SIG-M5 treated with dmso at 0.1 percent for 504 hours (cell line): ENCODE data around the gene MAMSTR.

Experiments used
- DNase-seq: peaks from one replicate; lab custom pipeline; 2025; ENCODE audit not compliant: unreplicated experiment; lab: John Stamatoyannopoulos, UW

The MAMSTR gene

GRCh38 chr19:48668332-48668731 is 51.2 kb downstream of the MAMSTR start:
- DNase-seq = no peak

DNA sequence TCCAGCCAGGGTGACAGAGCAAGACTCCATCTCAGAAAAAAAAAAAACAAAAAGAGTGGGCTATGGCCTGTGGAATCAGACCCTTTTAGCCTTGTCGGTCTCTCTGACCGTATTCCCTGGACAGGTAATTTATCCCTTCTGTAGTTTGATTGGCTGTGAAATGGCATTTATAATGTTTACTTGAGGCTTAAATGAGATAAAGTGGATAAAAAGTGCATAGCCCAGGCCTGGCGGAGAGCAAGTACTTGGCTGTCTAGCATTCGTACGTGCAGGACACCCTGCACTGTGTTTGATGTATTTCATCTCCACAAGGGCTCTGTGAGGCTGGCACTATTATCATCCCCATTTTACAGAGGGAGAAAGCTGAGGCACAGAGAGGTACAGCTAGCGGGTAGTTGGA is 53.7 kb downstream of the MAMSTR start:
- DNase-seq = no peak

- no peak for DNase-seq
Measured at GRCh38 chr19:48664476-48664875, 55.0 kb downstream of the MAMSTR start.

GRCh38 chr19:48663667-48664066 is 55.9 kb downstream of the MAMSTR start:
- no peak for DNase-seq
